HepG2 (cell line): ENCODE measurements around the gene RHBDL1. TPM values are rescaled to one million over a fixed set of nuclear protein-coding genes. Genes with fewer than 3 reads are reported as not detected.

Source experiments
- BORCS8-MEF2B ChIP-seq: sonication (generic); formaldehyde crosslinking; IDR thresholded peaks from 2 replicates; pipeline ENCODE4 v1.8.0; 2022; ENCODE audit warnings: mild to moderate bottlenecking, missing genetic modification reagents
- CEBPG ChIP-seq: IDR thresholded peaks from 2 replicates; pipeline ENCODE4 v1.6.1; 2016
- DNMT3B ChIP-seq: conservative IDR thresholded peaks from 2 replicates; pipeline ENCODE4 v1.6.1; 2016; ENCODE audit warnings: missing biosample characterization, control low read depth
- FOXK1 ChIP-seq: sonication (generic); formaldehyde crosslinking; IDR thresholded peaks from 2 replicates; pipeline ENCODE4 v1.4.0; 2020; ENCODE audit warnings: low read depth, missing genetic modification reagents, borderline replicate concordance
- KDM1A ChIP-seq: IDR thresholded peaks from 2 replicates; pipeline ENCODE4 v1.6.1; 2016; ENCODE audit warnings: missing compliant biosample characterization
- MTA3 ChIP-seq: sonication (generic); formaldehyde crosslinking; IDR thresholded peaks from 2 replicates; pipeline ENCODE4 v1.4.0; 2020; ENCODE audit warnings: missing genetic modification reagents
- SIN3B ChIP-seq: fragments of 150-350 bp; IDR thresholded peaks from 2 replicates; pipeline ENCODE4 v1.6.1; 2014; ENCODE audit warnings: low read length
- SNAPC2 ChIP-seq: sonication (generic); formaldehyde crosslinking; IDR thresholded peaks from 2 replicates; pipeline ENCODE4 v1.8.1; 2022; ENCODE audit warnings: mild to moderate bottlenecking, missing genetic modification reagents
- SOX6 ChIP-seq, 2 experiments: fragments of 450-650 bp in 1 of 2; sonication (generic) in 1 of 2; formaldehyde crosslinking in 1 of 2; IDR thresholded peaks; 2 replicates each; pipeline versions ENCODE4 v1.4.0 to v1.6.1; 2017 to 2020; ENCODE audit warnings: antibody characterized with exemption in 1 of 2, mild to moderate bottlenecking in 1 of 2, missing genetic modification reagents in 1 of 2
- SRSF4 ChIP-seq: fragments of 200-400 bp; formaldehyde crosslinking; IDR thresholded peaks from one replicate; pipeline ENCODE4 v1.6.1; 2018; ENCODE audit warnings: mild to moderate bottlenecking, low read depth, low read length, moderate library complexity; ENCODE audit not compliant: poor library complexity, severe bottlenecking
- TAF1 ChIP-seq: sonication (generic); formaldehyde crosslinking; IDR thresholded peaks from 2 replicates; pipeline ENCODE4 v1.4.0; 2020; ENCODE audit warnings: missing genetic modification reagents
- XBP1 ChIP-seq: sonication (generic); formaldehyde crosslinking; IDR thresholded peaks from 2 replicates; pipeline ENCODE4 v1.5.0; 2020; ENCODE audit warnings: missing genetic modification reagents
- ZNF224 ChIP-seq: sonication (generic); formaldehyde crosslinking; IDR thresholded peaks from 2 replicates; pipeline ENCODE4 v1.5.0; 2020; ENCODE audit warnings: mild to moderate bottlenecking, missing genetic modification reagents
- ZNF232 ChIP-seq: sonication (generic); formaldehyde crosslinking; IDR thresholded peaks from 2 replicates; pipeline ENCODE4 v1.4.0; 2020; ENCODE audit warnings: missing genetic modification reagents, borderline replicate concordance
- ZNF292 ChIP-seq: sonication (generic); formaldehyde crosslinking; IDR thresholded peaks from 2 replicates; pipeline ENCODE4 v1.8.1; 2022; ENCODE audit warnings: mild to moderate bottlenecking, low read depth, missing genetic modification reagents, borderline replicate concordance
- ZNF382 ChIP-seq: sonication (generic); formaldehyde crosslinking; IDR thresholded peaks from 2 replicates; pipeline ENCODE4 v1.5.0; 2020; ENCODE audit warnings: missing genetic modification reagents, mild to moderate bottlenecking, borderline replicate concordance
- ZNF432 ChIP-seq: sonication (generic); formaldehyde crosslinking; IDR thresholded peaks from 2 replicates; pipeline ENCODE4 v1.5.0; 2020; ENCODE audit warnings: missing genetic modification reagents, mild to moderate bottlenecking, borderline replicate concordance
- ZNF557 ChIP-seq: sonication (generic); formaldehyde crosslinking; IDR thresholded peaks from 2 replicates; pipeline ENCODE4 v1.4.0; 2020; ENCODE audit warnings: missing genetic modification reagents
- ZNF558 ChIP-seq: sonication (generic); formaldehyde crosslinking; IDR thresholded peaks from 2 replicates; pipeline ENCODE4 v1.9.0; 2022; ENCODE audit warnings: mild to moderate bottlenecking, missing genetic modification reagents, borderline replicate concordance
- ZNF598 ChIP-seq: sonication (generic); formaldehyde crosslinking; IDR thresholded peaks from 2 replicates; pipeline ENCODE4 v1.5.1; 2020; ENCODE audit warnings: mild to moderate bottlenecking, missing genetic modification reagents, borderline replicate concordance
- ZNF678 ChIP-seq: sonication (generic); formaldehyde crosslinking; IDR thresholded peaks from 2 replicates; pipeline ENCODE4 v1.4.0; 2020; ENCODE audit warnings: mild to moderate bottlenecking, missing genetic modification reagents
- ZNF747 ChIP-seq: sonication (generic); formaldehyde crosslinking; IDR thresholded peaks from 2 replicates; pipeline ENCODE4 v1.8.1; 2023; ENCODE audit warnings: missing genetic modification reagents, mild to moderate bottlenecking, borderline replicate concordance
- ZNF816 ChIP-seq: sonication (generic); formaldehyde crosslinking; IDR thresholded peaks from 2 replicates; pipeline ENCODE4 v1.8.0; 2022; ENCODE audit warnings: missing genetic modification reagents, mild to moderate bottlenecking, borderline replicate concordance
- polyA plus RNA-seq, 8 experiments: library from polyadenylated mRNA; depleted of rRNA in 3 of 8; stranded (reverse) in 7 of 8; unstranded in 1 of 8; fragments of >200 nt; fragmentation: Illumina TruSeq in 4 of 8; extraction: Trizol in 4 of 8; gene quantifications; 2 replicates each; pipeline versions ENCODE4 v1.2.1 to v1.2.3, GENCODE V29; 2011 to 2016; ENCODE audit warnings: low read depth in 4 of 8, missing spikeins in 1 of 8, mixed read lengths in 1 of 8; ENCODE audit not compliant: insufficient read depth in 1 of 8
- total RNA-seq, 5 experiments: library from RNA; depleted of rRNA; stranded (reverse); fragments of >200 nt; fragmentation: Illumina TruSeq; extraction: Trizol; gene quantifications; 2 replicates each; pipeline ENCODE4 v1.2.3, GENCODE V29; 2016; ENCODE audit warnings: low read depth in 1 of 5
- TF ChIP-seq, protein P1 (sequence below): IDR thresholded peaks from 2 replicates; pipeline ENCODE4 v1.6.1; 2016; ENCODE audit warnings: missing biosample characterization, missing genetic modification reagents, low read depth
- TF ChIP-seq, protein P2 (sequence below): sonication (generic); formaldehyde crosslinking; IDR thresholded peaks from 2 replicates; pipeline ENCODE4 v1.5.0; 2020; ENCODE audit warnings: mild to moderate bottlenecking, missing genetic modification reagents
- TF ChIP-seq, protein P3 (sequence below): sonication (generic); formaldehyde crosslinking; conservative IDR thresholded peaks from 2 replicates; pipeline ENCODE4 v1.4.0; 2020; ENCODE audit warnings: missing genetic modification reagents

Gene RHBDL1
- total and polyA plus RNA-seq, 2 of the 13 experiments (the other 11 are each of a cell fraction or from before 2014, with no cell fraction given) = 1.8 to 3.8 TPM

GRCh38 chr16:695355-696089, 20.1 kb downstream of the RHBDL1 start (continued):
- TF ChIP-seq ZNF558 (CRISPR knock-in tag) (peak; percentile 66; the same call in 1 of the 2 replicates), ZNF678 (no peak), DNMT3B (no peak), ZNF598 (CRISPR knock-in tag) (no peak), ZNF382 (CRISPR knock-in tag) (no peak), BORCS8-MEF2B (CRISPR knock-in tag) (peak; percentile 64; the same call in 1 of the 2 replicates), MTA3 (CRISPR knock-in tag) (no peak), CEBPG (CRISPR knock-in tag) (no peak), SNAPC2 (CRISPR knock-in tag) (no peak), FOXK1 (CRISPR knock-in tag) (0 out of 2 replicates have a peak, but pooled peaks have one; percentile 18), ZNF557 (CRISPR knock-in tag) (no peak), KDM1A (CRISPR knock-in tag) (no peak), SRSF4 (no peak), ZNF292 (CRISPR knock-in tag) (no peak), ZNF432 (CRISPR knock-in tag) (no peak), ZNF232 (CRISPR knock-in tag) (no peak), XBP1 (CRISPR knock-in tag) (no peak), SIN3B (no peak), ZNF747 (CRISPR knock-in tag) (0 out of 2 replicates have a peak, but pooled peaks have one; percentile 47), TAF1 (CRISPR knock-in tag) (no peak; the same call in 1 of the 2 replicates), ZNF816 (no peak), ZNF224 (CRISPR knock-in tag) (no peak), SOX6 (IDR thresholded peaks at IDR 0.05) (no peak), SOX6 (CRISPR knock-in tag; IDR thresholded peaks at IDR 0.05) (0 out of 2 replicates have a peak, but pooled peaks have one; percentile 29)
- TF ChIP-seq, protein P1, sequence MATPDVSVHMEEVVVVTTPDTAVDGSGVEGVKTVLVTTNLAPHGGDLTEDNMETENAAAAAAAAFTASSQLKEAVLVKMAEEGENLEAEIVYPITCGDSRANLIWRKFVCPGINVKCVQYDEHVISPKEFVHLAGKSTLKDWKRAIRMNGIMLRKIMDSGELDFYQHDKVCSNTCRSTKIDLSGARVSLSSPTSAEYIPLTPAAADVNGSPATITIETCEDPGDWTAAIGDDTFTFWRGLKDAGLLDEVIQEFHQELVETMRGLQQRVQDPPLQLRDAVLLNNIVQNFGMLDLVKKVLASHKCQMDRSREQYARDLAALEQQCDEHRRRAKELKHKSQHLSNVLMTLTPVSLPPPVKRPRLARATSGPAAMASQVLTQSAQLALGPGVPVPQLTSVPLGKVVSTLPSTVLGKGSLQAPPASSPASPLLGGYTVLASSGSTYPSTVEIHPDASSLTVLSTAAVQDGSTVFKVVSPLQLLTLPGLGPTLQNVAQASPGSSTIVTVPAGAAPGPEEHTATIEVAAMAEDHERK (CRISPR knock-in tag) = no peak
- TF ChIP-seq, protein P2, sequence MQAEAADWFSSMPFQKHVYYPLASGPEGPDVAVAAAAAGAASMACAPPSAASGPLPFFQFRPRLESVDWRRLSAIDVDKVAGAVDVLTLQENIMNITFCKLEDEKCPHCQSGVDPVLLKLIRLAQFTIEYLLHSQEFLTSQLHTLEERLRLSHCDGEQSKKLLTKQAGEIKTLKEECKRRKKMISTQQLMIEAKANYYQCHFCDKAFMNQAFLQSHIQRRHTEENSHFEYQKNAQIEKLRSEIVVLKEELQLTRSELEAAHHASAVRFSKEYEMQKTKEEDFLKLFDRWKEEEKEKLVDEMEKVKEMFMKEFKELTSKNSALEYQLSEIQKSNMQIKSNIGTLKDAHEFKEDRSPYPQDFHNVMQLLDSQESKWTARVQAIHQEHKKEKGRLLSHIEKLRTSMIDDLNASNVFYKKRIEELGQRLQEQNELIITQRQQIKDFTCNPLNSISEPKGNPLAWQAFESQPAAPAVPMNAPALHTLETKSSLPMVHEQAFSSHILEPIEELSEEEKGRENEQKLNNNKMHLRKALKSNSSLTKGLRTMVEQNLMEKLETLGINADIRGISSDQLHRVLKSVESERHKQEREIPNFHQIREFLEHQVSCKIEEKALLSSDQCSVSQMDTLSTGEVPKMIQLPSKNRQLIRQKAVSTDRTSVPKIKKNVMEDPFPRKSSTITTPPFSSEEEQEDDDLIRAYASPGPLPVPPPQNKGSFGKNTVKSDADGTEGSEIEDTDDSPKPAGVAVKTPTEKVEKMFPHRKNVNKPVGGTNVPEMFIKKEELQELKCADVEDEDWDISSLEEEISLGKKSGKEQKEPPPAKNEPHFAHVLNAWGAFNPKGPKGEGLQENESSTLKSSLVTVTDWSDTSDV = no peak
- TF ChIP-seq, protein P3, sequence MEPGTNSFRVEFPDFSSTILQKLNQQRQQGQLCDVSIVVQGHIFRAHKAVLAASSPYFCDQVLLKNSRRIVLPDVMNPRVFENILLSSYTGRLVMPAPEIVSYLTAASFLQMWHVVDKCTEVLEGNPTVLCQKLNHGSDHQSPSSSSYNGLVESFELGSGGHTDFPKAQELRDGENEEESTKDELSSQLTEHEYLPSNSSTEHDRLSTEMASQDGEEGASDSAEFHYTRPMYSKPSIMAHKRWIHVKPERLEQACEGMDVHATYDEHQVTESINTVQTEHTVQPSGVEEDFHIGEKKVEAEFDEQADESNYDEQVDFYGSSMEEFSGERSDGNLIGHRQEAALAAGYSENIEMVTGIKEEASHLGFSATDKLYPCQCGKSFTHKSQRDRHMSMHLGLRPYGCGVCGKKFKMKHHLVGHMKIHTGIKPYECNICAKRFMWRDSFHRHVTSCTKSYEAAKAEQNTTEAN (CRISPR knock-in tag) = no peak; the same call in 1 of the 2 replicates
